GM23248 (cell line): ENCODE data around the gene CABP1. TPM values are rescaled to one million over a fixed set of nuclear protein-coding genes. Genes with fewer than 3 reads are reported as not detected.

ENCODE experiments used
- DNase-seq: peaks from one replicate; pipeline ENCODE4 v3.0.0-alpha.2; 2015
- H2AFZ ChIP-seq: fragments of 200-600 bp; sonication (generic); 2 replicates; pipeline ENCODE4 v1.6.1; 2016; ENCODE audit warnings: antibody characterized with exemption
- H3F3A ChIP-seq: fragments of 200-600 bp; sonication (generic); 2 replicates; pipeline ENCODE4 v1.6.1; 2016; ENCODE audit warnings: mild to moderate bottlenecking, antibody characterized with exemption, mixed run types; ENCODE audit not compliant: insufficient read depth
- H3K27ac ChIP-seq: fragments of 200-600 bp; sonication (generic); 2 replicates; pipeline ENCODE4 v1.5.1; 2016; ENCODE audit warnings: mild to moderate bottlenecking
- H3K27me3 ChIP-seq: fragments of 200-600 bp; sonication (generic); replicated peaks from 2 replicates; pipeline ENCODE4 v1.6.1; 2016; ENCODE audit warnings: mild to moderate bottlenecking; ENCODE audit not compliant: insufficient read depth
- H3K36me3 ChIP-seq: fragments of 200-600 bp; sonication (generic); 2 replicates; pipeline ENCODE4 v1.6.1; 2016; ENCODE audit warnings: low read depth, mild to moderate bottlenecking
- H3K4me1 ChIP-seq: fragments of 200-600 bp; sonication (generic); 2 replicates; pipeline ENCODE4 v1.6.1; 2016; ENCODE audit warnings: mild to moderate bottlenecking; ENCODE audit not compliant: insufficient read depth
- H3K4me2 ChIP-seq: fragments of 200-600 bp; sonication (generic); one replicate; pipeline ENCODE4 v1.6.1; 2016; ENCODE audit warnings: mild to moderate bottlenecking; ENCODE audit not compliant: unreplicated experiment
- H3K4me3 ChIP-seq: fragments of 200-600 bp; sonication (generic); 2 replicates; pipeline ENCODE4 v1.5.1; 2016; ENCODE audit warnings: mild to moderate bottlenecking
- H3K79me2 ChIP-seq: fragments of 200-600 bp; sonication (generic); 2 replicates; pipeline ENCODE4 v1.6.1; 2016; ENCODE audit warnings: mild to moderate bottlenecking; ENCODE audit not compliant: insufficient read depth
- H3K9ac ChIP-seq: fragments of 200-600 bp; sonication (generic); 2 replicates; pipeline ENCODE4 v1.6.1; 2016; ENCODE audit warnings: mild to moderate bottlenecking
- H3K9me2 ChIP-seq: fragments of 200-600 bp; sonication (generic); 2 replicates; pipeline ENCODE4 v1.6.1; 2016; ENCODE audit warnings: mixed run types, mild to moderate bottlenecking, moderate library complexity; ENCODE audit not compliant: insufficient read depth
- H3K9me3 ChIP-seq: fragments of 200-600 bp; sonication (generic); one replicate; pipeline ENCODE4 v1.6.1; 2017; ENCODE audit warnings: low read depth
- H4K20me1 ChIP-seq: fragments of 200-600 bp; sonication (generic); 2 replicates; pipeline ENCODE4 v1.6.0; 2016; ENCODE audit not compliant: insufficient read depth
- EZH2 ChIP-seq: fragments of 200-600 bp; sonication (generic); IDR thresholded peaks from 2 replicates; pipeline ENCODE4 v1.6.1; 2018; ENCODE audit warnings: antibody characterized with exemption, mild to moderate bottlenecking; ENCODE audit not compliant: insufficient read depth, poor library complexity, severe bottlenecking
- EZH2phosphoT487 ChIP-seq: fragments of 200-600 bp; sonication (generic); IDR thresholded peaks from 2 replicates; pipeline ENCODE4 v1.6.1; 2018; ENCODE audit warnings: antibody characterized with exemption, moderate library complexity, mild to moderate bottlenecking, low read depth; ENCODE audit not compliant: insufficient read depth
- WGBS, 2 experiments: methylation state at CpG; one replicate each; pipeline ENCODE4 v1.1.6; 2015 to 2017; ENCODE audit warnings: low lambda C conversion rate in 2 of 2, low coverage in 1 of 2; ENCODE audit errors: missing lambda C conversion rate in 2 of 2; 5-methylcytosine and 5-hydroxymethylcytosine counted together
- in situ Hi-C: fragments of 300-500 bp; cut with MboI; formaldehyde crosslinking; loops from 2 replicates; pipeline ENCODE4 v1.15.0; 2020
- polyA plus RNA-seq: library from polyadenylated mRNA; unstranded; fragments of >200 nt; fragmentation: Nextera tagmentation; extraction: Ambion mirVana; gene quantifications from 2 replicates; pipeline ENCODE4 v1.2.1, GENCODE V29; 2016
- total RNA-seq: library from RNA; depleted of rRNA; stranded (reverse); fragments of >200 nt; shearing (Covaris generic); gene quantifications from 2 replicates; pipeline ENCODE4 v1.2.3, GENCODE V29; 2014

CABP1 gene
- total and polyA plus RNA-seq, 2 experiments from 2014 or later, result not detected

- Histone ChIP-seq H3K36me3 (no peaks in the 10 kb centered on the region), H3K9me3 (no peaks in the 10 kb centered on the region), H3K27ac (no peak overlapping the region), H3K9ac (no peak overlapping the region), H3F3A (no peaks in the 10 kb centered on the region), H3K27me3 (peaks cover 31% of the 10 kb centered on the region), H3K9me2 (no peaks in the 10 kb centered on the region), H2AFZ (no peak overlapping the region), H3K4me3 (no peak overlapping the region), H3K79me2 (no peaks in the 10 kb centered on the region), H3K4me2 (no peak overlapping the region), H4K20me1 (no peaks in the 10 kb centered on the region), H3K4me1 (0 out of 2 replicates have a peak, but pooled peaks cover 1% of the 10 kb centered on the region)
- WGBS, 2 experiments, result 86% methylated on average over 8 to 11 of the region's 11 CpGs
- in situ Hi-C loops, result no loop called here
- no peak for TF ChIP-seq EZH2phosphoT487
- DNase-seq, result no peak
Measured at GRCh38 chr12:120653611-120654010, 13.2 kb downstream of the CABP1 start.

GRCh38 chr12:120654656-120655055 lies 14.2 kb downstream of the CABP1 start:
- H3K4me3 ChIP-seq, result no peak overlapping the region
- H3K9me2 ChIP-seq, result no peaks in the 10 kb centered on the region
- 86 to 87% methylated on average over 10 of the region's 10 CpGs for WGBS, 2 experiments
- H2AFZ ChIP-seq, result no peak overlapping the region
- peaks cover 27% of the 10 kb centered on the region for H3K27me3 ChIP-seq
- no peaks in the 10 kb centered on the region for H3K36me3 ChIP-seq
- no peaks in the 10 kb centered on the region for H3K4me1 ChIP-seq
- no peak overlapping the region for H3K27ac ChIP-seq
- in situ Hi-C loops, result no loop called here
- DNase-seq, result no peak
- H4K20me1 ChIP-seq, result no peaks in the 10 kb centered on the region
- H3K9me3 ChIP-seq, result no peaks in the 10 kb centered on the region
- no peaks in the 10 kb centered on the region for H3K79me2 ChIP-seq
- no peaks in the 10 kb centered on the region for H3F3A ChIP-seq
- TF ChIP-seq EZH2 (no peak), EZH2phosphoT487 (no peak)
- no peak overlapping the region for H3K4me2 ChIP-seq
- H3K9ac ChIP-seq, result no peak overlapping the region

- Histone ChIP-seq H3K4me3 (no peak overlapping the region), H3K27me3 (peaks cover 23% of the 10 kb centered on the region), H3K36me3 (no peaks in the 10 kb centered on the region), H3K9ac (no peak overlapping the region), H3K27ac (no peak overlapping the region), H3K9me2 (no peaks in the 10 kb centered on the region), H2AFZ (no peak overlapping the region), H4K20me1 (no peaks in the 10 kb centered on the region), H3K79me2 (no peaks in the 10 kb centered on the region), H3K4me2 (no peak overlapping the region), H3K4me1 (no peaks in the 10 kb centered on the region), H3F3A (no peaks in the 10 kb centered on the region), H3K9me3 (no peaks in the 10 kb centered on the region)
- WGBS, 2 experiments, result 83 to 90% methylated on average over 14 of the region's 14 CpGs
- in situ Hi-C loops, result no loop called here
- no peak for DNase-seq
- no peak for TF ChIP-seq EZH2
Measured at GRCh38 chr12:120656008-120656407, 15.6 kb downstream of the CABP1 start.

- no peaks in the 10 kb centered on the region for H3K9me3 ChIP-seq
Measured at GRCh38 chr12:120658286-120659150, 18.1 kb downstream of the CABP1 start.

More at GRCh38 chr12:120658286-120659150, 18.1 kb downstream of the CABP1 start:
- no peak for DNase-seq
- no peaks in the 10 kb centered on the region for H3K4me1 ChIP-seq
- H3K79me2 ChIP-seq, result no peaks in the 10 kb centered on the region
- H3K36me3 ChIP-seq, result no peaks in the 10 kb centered on the region
- no peaks in the 10 kb centered on the region; the same call in 1 of the 2 replicates for H3K27me3 ChIP-seq
- no peak for TF ChIP-seq EZH2
- no peak for TF ChIP-seq EZH2phosphoT487
- no peak overlapping the region for H3K27ac ChIP-seq
- no peak overlapping the region for H2AFZ ChIP-seq
- H3K4me2 ChIP-seq, result no peak overlapping the region
- no peak overlapping the region for H3K4me3 ChIP-seq
- in situ Hi-C loops, result no loop called here
- no peaks in the 10 kb centered on the region for H4K20me1 ChIP-seq
- H3F3A ChIP-seq, result no peaks in the 10 kb centered on the region
- 57 to 64% methylated on average over 22 of the region's 22 CpGs for WGBS, 2 experiments
- no peaks in the 10 kb centered on the region for H3K9me2 ChIP-seq
- no peak overlapping the region for H3K9ac ChIP-seq
